ENCODE data around the gene SMPD2.
A peak's percentile ranks its signal among the peaks of the same experiment; 100 is the strongest.
"Not testable (repeated sequence)": the region's sequence is repeated elsewhere in the genome, so short reads cannot be mapped to it uniquely, and the experiment has no call there.

Gene SMPD2

GRCh38 chr6:109461205-109461604, 20.7 kb downstream of the SMPD2 start:
- not testable (repeated sequence) for DNase-seq (ENCODE audit: low read depth)

- DNase-seq (ENCODE audit: low read depth): peak; percentile 29
These were observed 21.4 kb downstream of the SMPD2 start for GRCh38 chr6:109461733-109462526.

- DNase-seq (ENCODE audit: low read depth): no peak
These were observed 25.2 kb downstream of the SMPD2 start for GRCh38 chr6:109465772-109466171.

GRCh38 chr6:109466212-109466923, 25.8 kb downstream of the SMPD2 start:
- no peak for DNase-seq (ENCODE audit: low read depth)

GRCh38 chr6:109467696-109468095, 27.2 kb downstream of the SMPD2 start:
- no peak for DNase-seq (ENCODE audit: low read depth)

- DNase-seq (ENCODE audit: low read depth): no peak
These were observed 29.2 kb downstream of the SMPD2 start for GRCh38 chr6:109469591-109470189.

- DNase-seq (ENCODE audit: low read depth): no peak
These were observed 30.7 kb downstream of the SMPD2 start for GRCh38 chr6:109471105-109471810.

GRCh38 chr6:109472132-109472995, 31.8 kb downstream of the SMPD2 start:
- DNase-seq (ENCODE audit: low read depth): no peak

- DNase-seq (ENCODE audit: low read depth): no peak
These were observed 32.6 kb downstream of the SMPD2 start for GRCh38 chr6:109473120-109473519.

GRCh38 chr6:109474995-109475394, 34.5 kb downstream of the SMPD2 start:
- DNase-seq (ENCODE audit: low read depth): no peak

- DNase-seq (ENCODE audit: low read depth): no peak
These were observed 35.1 kb downstream of the SMPD2 start for GRCh38 chr6:109475625-109476024.

- no peak for DNase-seq (ENCODE audit: low read depth)
These were observed 36.7 kb downstream of the SMPD2 start for GRCh38 chr6:109477184-109477583.

GRCh38 chr6:109477725-109478124, 37.2 kb downstream of the SMPD2 start:
- DNase-seq (ENCODE audit: low read depth): no peak

- DNase-seq (ENCODE audit: low read depth): no peak
These were observed 37.8 kb downstream of the SMPD2 start for GRCh38 chr6:109478222-109478805.

GRCh38 chr6:109478841-109479624, 38.5 kb downstream of the SMPD2 start:
- no peak for DNase-seq (ENCODE audit: low read depth)

- no peak for DNase-seq (ENCODE audit: low read depth)
These were observed 40.5 kb downstream of the SMPD2 start for GRCh38 chr6:109480993-109481480.

GRCh38 chr6:109482905-109483734, 42.6 kb downstream of the SMPD2 start, which contains the start of gene ZBTB24:
ZBTB24 (minus strand) TSS chr6:109483219; CDS start chr6:109482026, 1,193 bp downstream.
- DNase-seq (ENCODE audit: low read depth): peak; percentile 92

GRCh38 chr6:109483735-109484057, 43.2 kb downstream of the SMPD2 start:
- no peak for DNase-seq (ENCODE audit: low read depth)

GRCh38 chr6:109484122-109484521, 43.6 kb downstream of the SMPD2 start:
- DNase-seq (ENCODE audit: low read depth): no peak
